ENCODE results near the gene PSAP. TPM values are rescaled to one million over a fixed set of nuclear protein-coding genes. Genes with fewer than 3 reads are reported as not detected.
"Not testable (repeated sequence)": the region's sequence is repeated elsewhere in the genome, so short reads cannot be mapped to it uniquely, and the experiment has no call there.

PSAP gene
- polyA plus RNA-seq (2013, experiment 1 of 2) = 688 TPM
- polyA plus RNA-seq (2013, experiment 2 of 2) = 698 TPM

DNA sequence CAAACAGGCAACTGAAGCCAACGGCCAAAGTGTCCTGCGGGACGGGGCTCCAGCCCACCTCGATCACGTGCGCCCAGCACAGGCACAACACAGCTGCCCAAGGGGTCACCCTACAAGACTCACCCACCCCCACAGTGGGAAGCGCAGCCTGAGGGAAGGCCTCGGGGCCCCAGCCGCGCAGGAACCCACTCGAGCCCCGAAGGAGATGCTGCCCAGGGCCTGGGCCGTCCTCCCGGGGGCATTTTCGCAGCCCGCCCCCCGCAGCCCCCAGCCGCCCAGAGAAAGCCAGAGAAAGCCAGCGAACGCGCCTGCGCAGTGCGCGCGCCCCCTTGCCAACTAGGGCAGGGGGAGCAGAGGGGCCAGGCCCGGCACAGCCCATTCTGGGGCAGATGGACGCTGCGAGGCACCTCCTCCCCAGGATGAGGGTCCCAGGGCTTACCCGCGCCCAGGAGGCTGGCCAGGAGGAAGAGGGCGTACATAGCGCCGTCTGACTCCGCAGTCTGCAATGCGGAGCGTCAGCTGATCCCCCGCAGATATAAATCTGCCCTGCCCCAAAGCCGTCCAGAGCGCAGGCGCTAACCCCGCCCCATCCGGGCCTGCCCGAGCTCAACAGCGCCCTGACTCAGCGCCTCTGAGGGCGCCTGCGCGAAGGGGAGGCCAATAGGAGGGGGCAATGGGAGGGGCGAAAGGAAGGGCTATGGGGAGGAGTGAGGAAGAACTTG lies at the start of gene PSAP:
Gene PSAP (minus strand): TSS at position 509 of the 722 bp plus-strand sequence. CDS start 30 bp downstream, at position 479.
- H2AFZ ChIP-seq (ENCODE audit: low read depth, low read length) = peak within 1 kb of the TSS; percentile 29

DNA sequence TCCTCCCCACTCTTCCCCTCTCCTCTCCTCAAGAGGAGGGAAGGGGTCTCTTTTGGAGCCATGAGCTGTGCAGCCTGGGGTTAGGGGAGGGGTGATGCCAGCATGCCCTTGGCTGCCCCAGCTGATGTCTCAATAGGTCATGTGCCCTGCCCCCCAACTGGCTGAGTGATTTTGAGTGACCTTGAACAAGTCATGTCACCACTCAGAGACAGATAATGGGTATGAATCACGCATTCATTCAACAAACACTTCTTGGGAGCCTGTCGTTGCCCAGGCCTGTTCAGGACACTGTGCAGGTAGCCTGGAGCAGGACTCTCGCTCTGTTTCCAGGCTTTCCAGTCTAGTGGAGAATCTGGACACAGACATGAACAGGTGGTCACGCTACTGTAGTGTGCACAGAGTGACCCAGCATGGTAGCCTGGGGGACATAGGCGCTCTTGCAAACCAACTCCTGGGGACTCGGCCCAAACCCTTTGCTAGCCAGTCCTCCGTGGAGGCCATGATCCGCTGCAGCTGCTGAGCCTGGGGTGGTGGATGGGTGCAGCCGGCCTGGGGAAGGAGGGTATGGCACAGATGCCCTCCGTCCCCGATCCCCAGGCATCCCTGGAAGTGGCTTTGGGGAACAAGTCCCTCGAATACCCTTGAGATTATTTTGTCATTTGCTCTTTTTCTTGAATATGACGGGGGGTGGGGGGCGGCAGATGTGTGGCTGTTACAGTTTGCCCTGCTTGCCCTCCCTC lies 49.6 kb upstream of the PSAP start:
- H3K4me2 ChIP-seq (ENCODE audit: low read length, poor library complexity, severe bottlenecking) = no peak overlapping the region
- H3K14ac ChIP-seq (ENCODE audit: low read length in 2 of 2) = no peak overlapping the region
- no peak overlapping the region for H4K8ac ChIP-seq (ENCODE audit: low read length)
- H3K36me3 ChIP-seq (ENCODE audit: control insufficient read depth in 1 of 2, insufficient read depth in 2 of 2, low read depth in 1 of 2, low read length in 2 of 2) = no peaks in the 10 kb centered on the region
- H3K27ac ChIP-seq (ENCODE audit: low read length, poor library complexity, severe bottlenecking) = no peak overlapping the region
- 93% methylated on average over 11 of the region's 14 CpGs for WGBS
- no peak overlapping the region for H3K23ac ChIP-seq (ENCODE audit: low read length in 2 of 2)
- H3K18ac ChIP-seq (ENCODE audit: low read depth in 1 of 2, low read length in 2 of 2) = no peak overlapping the region
- H2BK15ac ChIP-seq (ENCODE audit: low read depth, poor library complexity, severe bottlenecking) = no peak overlapping the region
- no peak overlapping the region for H3K4me3 ChIP-seq (ENCODE audit: insufficient read depth in 1 of 2, low read depth in 1 of 2, low read length in 2 of 2)
- H3K9ac ChIP-seq (ENCODE audit: low read length) = no peak overlapping the region
- no peaks in the 10 kb centered on the region for H3K4me1 ChIP-seq (ENCODE audit: control insufficient read depth, insufficient read depth, low read depth, low read length)
- H2BK12ac ChIP-seq (ENCODE audit: low read length in 2 of 2) = no peak overlapping the region
- no peak overlapping the region for H2AK5ac ChIP-seq (ENCODE audit: low read length, severe bottlenecking)
- no peak overlapping the region for H3K4ac ChIP-seq (ENCODE audit: low read depth in 1 of 2, low read length in 2 of 2)
- H4K91ac ChIP-seq (ENCODE audit: low read length) = no peak overlapping the region
- no peak overlapping the region for H2AFZ ChIP-seq (ENCODE audit: low read depth, low read length)
- H2BK120ac ChIP-seq (ENCODE audit: low read depth, low read length) = no peak overlapping the region
- no peak overlapping the region for H2BK5ac ChIP-seq (ENCODE audit: low read depth, low read length, poor library complexity, severe bottlenecking)
- no peak for DNase-seq
- no peaks in the 10 kb centered on the region for H3K79me1 ChIP-seq (replicated peaks; ENCODE audit: low read length, poor library complexity, severe bottlenecking)
- H3K9me3 ChIP-seq (ENCODE audit: control insufficient read depth, low read length) = no peaks in the 10 kb centered on the region
- H3K27me3 ChIP-seq (ENCODE audit: control insufficient read depth in 1 of 2, insufficient read depth in 1 of 2, low read length in 2 of 2) = no peaks in the 10 kb centered on the region

More for the DNA sequence above, at the start of gene PSAP:
- Histone ChIP-seq H3K4me3 (ENCODE audit: insufficient read depth in 1 of 2, low read depth in 1 of 2, low read length in 2 of 2) (peak within 1 kb of the TSS; percentile 97 to 100), H3K9ac (ENCODE audit: low read length) (peak within 1 kb of the TSS; percentile 99), H2AK5ac (ENCODE audit: low read length, severe bottlenecking) (no peak within 1 kb of the TSS), H3K27ac (ENCODE audit: low read length, poor library complexity, severe bottlenecking) (peak within 1 kb of the TSS; percentile 89), H3K23ac (ENCODE audit: low read length in 2 of 2) (peak within 1 kb of the TSS; percentile 34 to 64), H2BK120ac (ENCODE audit: low read depth, low read length) (peak within 1 kb of the TSS; percentile 99), H3K9me3 (ENCODE audit: control insufficient read depth, low read length) (no peaks in the 10 kb centered on the region), H3K14ac (ENCODE audit: low read length in 2 of 2) (peak within 1 kb of the TSS; percentile 96 to 100), H3K36me3 (ENCODE audit: control insufficient read depth in 1 of 2, insufficient read depth in 2 of 2, low read depth in 1 of 2, low read length in 2 of 2) (no peaks in the 10 kb centered on the region), H3K4ac (ENCODE audit: low read depth in 1 of 2, low read length in 2 of 2) (peak within 1 kb of the TSS; percentile 97 to 98), H4K91ac (ENCODE audit: low read length) (peak within 1 kb of the TSS; percentile 99), H3K27me3 (ENCODE audit: control insufficient read depth in 1 of 2, insufficient read depth in 1 of 2, low read length in 2 of 2) (no peaks in the 10 kb centered on the region), H3K79me1 (replicated peaks; ENCODE audit: low read length, poor library complexity, severe bottlenecking) (peaks cover 1% of the 10 kb centered on the region), H2BK15ac (ENCODE audit: low read depth, poor library complexity, severe bottlenecking) (peak within 1 kb of the TSS; percentile 99), H3K4me1 (ENCODE audit: control insufficient read depth, insufficient read depth, low read depth, low read length) (peaks cover 14% of the 10 kb centered on the region), H2BK5ac (ENCODE audit: low read depth, low read length, poor library complexity, severe bottlenecking) (peak within 1 kb of the TSS; percentile 71), H3K4me2 (ENCODE audit: low read length, poor library complexity, severe bottlenecking) (peak within 1 kb of the TSS; percentile 55), H3K18ac (ENCODE audit: low read depth in 1 of 2, low read length in 2 of 2) (peak within 1 kb of the TSS; percentile 100), H2BK12ac (ENCODE audit: low read length in 2 of 2) (peak within 1 kb of the TSS; percentile 81 to 89), H4K8ac (ENCODE audit: low read length) (peak within 1 kb of the TSS; percentile 97)
- DNase-seq = peak; percentile 98
- under 1% methylated on average over 49 of the region's 49 CpGs for WGBS

DNA sequence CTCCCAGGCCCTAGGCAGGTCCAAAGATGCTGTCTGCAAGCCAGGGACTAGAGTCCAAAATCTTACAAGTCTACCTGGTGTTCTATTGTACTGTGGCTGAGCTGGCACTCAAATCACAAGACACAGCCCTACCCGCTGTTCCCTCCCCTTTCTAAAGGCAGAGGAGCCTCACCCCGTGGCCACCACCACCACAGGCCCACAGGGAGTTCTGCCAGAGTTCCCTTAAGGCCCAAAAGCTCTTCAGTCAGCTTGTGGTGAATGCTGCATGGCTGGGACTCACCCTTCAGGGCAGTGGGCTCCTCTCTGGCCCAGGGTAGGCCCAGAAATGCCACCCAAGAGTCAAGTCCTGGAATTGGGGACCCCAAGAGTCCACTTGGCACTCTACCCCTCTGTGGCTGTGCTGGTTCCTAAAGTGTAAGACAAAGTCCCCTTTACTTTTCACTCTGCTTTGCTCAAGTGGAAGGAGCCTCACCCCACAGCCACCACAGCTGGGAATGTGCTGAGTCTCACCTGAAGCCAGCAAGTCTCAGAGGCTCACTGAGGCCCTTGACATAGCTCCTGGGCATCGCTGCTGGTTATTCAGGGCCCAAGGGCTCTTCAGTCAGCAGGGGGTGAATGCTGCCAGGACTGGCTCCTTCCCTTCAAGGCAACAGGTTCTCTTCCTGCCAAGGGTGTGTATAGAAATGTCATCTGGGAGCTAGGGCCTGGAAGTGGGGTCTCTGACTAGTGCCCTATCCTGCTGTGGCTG lies 48.8 kb upstream of the PSAP start:
- H4K91ac ChIP-seq (ENCODE audit: low read length) = no peak overlapping the region
- H3K36me3 ChIP-seq (ENCODE audit: control insufficient read depth in 1 of 2, insufficient read depth in 2 of 2, low read depth in 1 of 2, low read length in 2 of 2) = no peaks in the 10 kb centered on the region
- H3K14ac ChIP-seq (ENCODE audit: low read length in 2 of 2) = no peak overlapping the region
- no peak overlapping the region for H3K9ac ChIP-seq (ENCODE audit: low read length)
- H4K8ac ChIP-seq (ENCODE audit: low read length) = no peak overlapping the region
- H2BK12ac ChIP-seq (ENCODE audit: low read length in 2 of 2) = no peak overlapping the region
- no peak overlapping the region for H3K4me3 ChIP-seq (ENCODE audit: insufficient read depth in 1 of 2, low read depth in 1 of 2, low read length in 2 of 2)
- 73% methylated on average over 3 of the region's 3 CpGs for WGBS
- no peak overlapping the region for H3K23ac ChIP-seq (ENCODE audit: low read length in 2 of 2)
- no peak overlapping the region for H2BK120ac ChIP-seq (ENCODE audit: low read depth, low read length)
- no peaks in the 10 kb centered on the region for H3K9me3 ChIP-seq (ENCODE audit: control insufficient read depth, low read length)
- H2AK5ac ChIP-seq (ENCODE audit: low read length, severe bottlenecking) = no peak overlapping the region
- no peaks in the 10 kb centered on the region for H3K27me3 ChIP-seq (ENCODE audit: control insufficient read depth in 1 of 2, insufficient read depth in 1 of 2, low read length in 2 of 2)
- no peaks in the 10 kb centered on the region for H3K4me1 ChIP-seq (ENCODE audit: control insufficient read depth, insufficient read depth, low read depth, low read length)
- no peak overlapping the region for H2BK15ac ChIP-seq (ENCODE audit: low read depth, poor library complexity, severe bottlenecking)
- no peak for DNase-seq
- no peak overlapping the region for H3K4ac ChIP-seq (ENCODE audit: low read depth in 1 of 2, low read length in 2 of 2)
- H3K79me1 ChIP-seq (replicated peaks; ENCODE audit: low read length, poor library complexity, severe bottlenecking) = no peaks in the 10 kb centered on the region
- no peak overlapping the region for H3K18ac ChIP-seq (ENCODE audit: low read depth in 1 of 2, low read length in 2 of 2)
- no peak overlapping the region for H3K27ac ChIP-seq (ENCODE audit: low read length, poor library complexity, severe bottlenecking)
- H2AFZ ChIP-seq (ENCODE audit: low read depth, low read length) = no peak overlapping the region
- H3K4me2 ChIP-seq (ENCODE audit: low read length, poor library complexity, severe bottlenecking) = no peak overlapping the region
- no peak overlapping the region for H2BK5ac ChIP-seq (ENCODE audit: low read depth, low read length, poor library complexity, severe bottlenecking)

DNA sequence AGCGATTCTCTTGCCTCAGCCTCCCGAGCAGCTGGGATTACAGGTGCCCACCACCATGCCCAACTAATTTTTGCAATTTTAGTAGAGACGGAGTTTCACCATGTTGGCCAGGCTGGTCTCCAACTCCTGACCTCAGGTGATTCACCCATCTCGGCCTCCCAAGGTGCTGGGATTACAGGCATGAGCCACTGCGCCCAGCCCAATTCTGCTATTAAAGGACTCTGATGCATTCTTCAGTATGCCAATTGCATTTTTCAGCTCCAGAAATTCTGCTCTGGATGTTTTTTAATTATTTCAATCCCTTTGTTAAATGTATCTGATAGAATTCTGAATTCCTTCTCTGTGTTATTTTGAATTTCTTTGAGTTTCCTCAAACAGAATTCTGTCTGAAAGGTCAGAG lies 47.3 kb upstream of the PSAP start:
- not testable (repeated sequence) for H3K18ac ChIP-seq (ENCODE audit: low read depth in 1 of 2, low read length in 2 of 2); H3K23ac ChIP-seq (ENCODE audit: low read length in 2 of 2); H4K91ac ChIP-seq (ENCODE audit: low read length); H2BK120ac ChIP-seq (ENCODE audit: low read depth, low read length); H3K4me1 ChIP-seq (ENCODE audit: control insufficient read depth, insufficient read depth, low read depth, low read length); H3K4me3 ChIP-seq (ENCODE audit: insufficient read depth in 1 of 2, low read depth in 1 of 2, low read length in 2 of 2); H3K9me3 ChIP-seq (ENCODE audit: control insufficient read depth, low read length); H3K4ac ChIP-seq (ENCODE audit: low read depth in 1 of 2, low read length in 2 of 2); H3K36me3 ChIP-seq (ENCODE audit: control insufficient read depth in 1 of 2, insufficient read depth in 2 of 2, low read depth in 1 of 2, low read length in 2 of 2); H3K27me3 ChIP-seq (ENCODE audit: control insufficient read depth in 1 of 2, insufficient read depth in 1 of 2, low read length in 2 of 2); H4K8ac ChIP-seq (ENCODE audit: low read length); H3K14ac ChIP-seq (ENCODE audit: low read length in 2 of 2); H2BK5ac ChIP-seq (ENCODE audit: low read depth, low read length, poor library complexity, severe bottlenecking); H2BK12ac ChIP-seq (ENCODE audit: low read length in 2 of 2); H2BK15ac ChIP-seq (ENCODE audit: low read depth, poor library complexity, severe bottlenecking); DNase-seq; H3K9ac ChIP-seq (ENCODE audit: low read length); H3K4me2 ChIP-seq (ENCODE audit: low read length, poor library complexity, severe bottlenecking); H3K27ac ChIP-seq (ENCODE audit: low read length, poor library complexity, severe bottlenecking); H2AK5ac ChIP-seq (ENCODE audit: low read length, severe bottlenecking); H3K79me1 ChIP-seq (replicated peaks; ENCODE audit: low read length, poor library complexity, severe bottlenecking); H2AFZ ChIP-seq (ENCODE audit: low read depth, low read length)
- 97% methylated on average over 5 of the region's 5 CpGs for WGBS

Measured in mesenchymal stem cell (in vitro differentiated cells and primary cell).